Testis (tissue), 3 donors: ENCODE results near the gene SPINK8. TPM values are rescaled to one million over a fixed set of nuclear protein-coding genes. Genes with fewer than 3 reads are reported as not detected.

ENCODE experiments used
- microRNA counts, 2 donors: library from miRNA; unstranded; fragments of <30 nt; microRNA quantifications; one replicate each; lab custom pipeline; 2016
- microRNA-seq, 2 donors: library from miRNA; unstranded; fragments of <30 nt; microRNA quantifications; one replicate each; pipeline ENCODE4, GENCODE V29; 2016; ENCODE audit warnings: borderline number of aligned reads in 2 of 2, borderline replicate concordance in 1 of 2
- polyA plus RNA-seq: library from polyadenylated mRNA; stranded (reverse); fragments of 350-450 nt; fragmentation: Illumina TruSeq; extraction: RNeasy Lipid Tissue Mini Kit (QIAGEN cat#74804); gene quantifications from one replicate; pipeline ENCODE4 v1.2.3, GENCODE V29; 2014; ENCODE audit warnings: low read depth, low replicate concordance; ENCODE audit not compliant: insufficient read depth
- small RNA-seq, 2 donors: library from RNA; depleted of rRNA; stranded (forward); fragments of <200 nt; gene quantifications; one replicate each; pipeline ENCODE3, GENCODE V24; 2016
- total RNA-seq, 2 donors: library from RNA; depleted of rRNA; stranded (reverse); fragments of >200 nt; gene quantifications; one replicate each; pipeline ENCODE4 v1.2.3, GENCODE V29; 2016

SPINK8 gene
- total and polyA plus RNA-seq, 3 donors from 2014 or later = not detected

MicroRNAs encoded within 50 kb of the gene (microRNA counts, 767-probe panel; counts per million panel counts)
- 0 to 152 counts per million in 2 donors for microRNA hsa-miR-2115-5p (lab: Ali Mortazavi, UCI)

Small RNA genes within 50 kb of the gene (microRNA-seq; reads per million reads assigned to microRNA genes)
- gene MIR2115 = 0 reads per million in 2 donors

Small RNA genes within 50 kb of the gene (small RNA-seq; reads per million reads assigned to genes)
- gene MIR2115 (0 to 0.27 reads per million in 2 donors), gene RF00019 (0 reads per million in 2 donors), gene RN7SL321P (0 reads per million in 2 donors)

Other genes with a start within 250 kb of the SPINK8 start
- 10 to 100 TPM; 46.3 to 51.6 TPM for gene CDC25A, start 145.2 kb downstream of the SPINK8 start, total RNA-seq
- 29.3 TPM for gene CDC25A, start 145.2 kb downstream of the SPINK8 start, polyA plus RNA-seq
- 1 to 10 TPM; 1.4 to 1.7 TPM for gene CAMP, start 110.2 kb downstream of the SPINK8 start, total RNA-seq
- gene CAMP, start 110.2 kb downstream of the SPINK8 start, polyA plus RNA-seq = 2.8 TPM
- gene ZNF589, start 92.6 kb downstream of the SPINK8 start, total RNA-seq = 10 to 100 TPM; 20.9 to 36.8 TPM
- 16.0 TPM for gene ZNF589, start 92.6 kb downstream of the SPINK8 start, polyA plus RNA-seq
- 10 to 100 TPM; 28.6 to 36.5 TPM for gene NME6, start 32.3 kb downstream of the SPINK8 start, total RNA-seq
- 19.2 TPM for gene NME6, start 32.3 kb downstream of the SPINK8 start, polyA plus RNA-seq
- 1 to 10 TPM in 1 of 2 donors, under 1 TPM in 1; 0.81 to 2.0 TPM for gene FBXW12, start 38.6 kb upstream of the SPINK8 start, total RNA-seq
- gene FBXW12, start 38.6 kb upstream of the SPINK8 start, polyA plus RNA-seq = 0.98 TPM
- gene PLXNB1, start 96.4 kb upstream of the SPINK8 start, total RNA-seq = 10 to 100 TPM; 70.2 to 79.2 TPM
- gene PLXNB1, start 96.4 kb upstream of the SPINK8 start, polyA plus RNA-seq = 41.5 TPM
- 10 to 100 TPM; 11.7 to 16.0 TPM for gene CCDC51, start 106.5 kb upstream of the SPINK8 start, total RNA-seq
- 16.0 TPM for gene CCDC51, start 106.5 kb upstream of the SPINK8 start, polyA plus RNA-seq
- gene TMA7, start 106.6 kb upstream of the SPINK8 start, total RNA-seq = 100 to 1,000 TPM; 380 to 393 TPM
- gene TMA7, start 106.6 kb upstream of the SPINK8 start, polyA plus RNA-seq = 425 TPM
- 10 to 100 TPM; 25.0 to 26.3 TPM for gene ATRIP, start 113.1 kb upstream of the SPINK8 start, total RNA-seq
- 56.5 TPM for gene ATRIP, start 113.1 kb upstream of the SPINK8 start, polyA plus RNA-seq
- 100 to 1,000 TPM; 101 to 146 TPM for gene SHISA5, start 170.5 kb upstream of the SPINK8 start, total RNA-seq
- gene SHISA5, start 170.5 kb upstream of the SPINK8 start, polyA plus RNA-seq = 117 TPM
- gene PFKFB4, start 223.1 kb upstream of the SPINK8 start, total RNA-seq = 100 to 1,000 TPM; 134 to 136 TPM
- gene PFKFB4, start 223.1 kb upstream of the SPINK8 start, polyA plus RNA-seq = 57.3 TPM
- gene UCN2, start 230.1 kb upstream of the SPINK8 start, total RNA-seq = 1 to 10 TPM in 1 of 2 donors, under 1 TPM in 1; 0.87 to 1.2 TPM
- gene UCN2, start 230.1 kb upstream of the SPINK8 start, polyA plus RNA-seq = 0.86 TPM